AML-193 (cell line): ENCODE measurements around the gene CPA4.

Source experiments
- DNase-seq, 2 experiments: peaks; one replicate each; lab custom pipeline; 2025; lab: John Stamatoyannopoulos, UW

CPA4 gene

DNA sequence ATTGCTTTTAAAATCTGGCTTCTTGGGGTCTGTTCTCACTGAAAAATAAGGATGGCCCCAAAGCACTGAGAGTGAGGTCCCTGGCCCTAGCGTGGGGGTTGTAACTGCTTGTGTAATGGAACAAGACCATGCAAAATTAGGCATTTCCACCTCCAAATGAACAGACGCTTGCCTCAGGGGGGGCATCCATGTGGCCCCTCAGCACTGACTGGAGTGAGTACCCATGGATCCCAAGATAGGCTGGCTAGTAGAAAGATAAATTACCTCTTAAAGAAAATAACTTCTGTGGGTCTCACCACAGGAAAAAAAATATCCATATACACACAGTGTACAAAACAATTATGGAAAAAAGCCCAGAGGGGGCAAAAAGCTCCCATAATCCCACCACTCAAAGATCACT, 72.1 kb downstream of the CPA4 start:
- no peak for DNase-seq

GRCh38 chr7:130365511-130366441, 72.8 kb downstream of the CPA4 start:
- no peak for DNase-seq

- no peak for DNase-seq
Measured at GRCh38 chr7:130366564-130366963, 73.6 kb downstream of the CPA4 start.

- no peak for DNase-seq
Measured at GRCh38 chr7:130367088-130367755, 74.3 kb downstream of the CPA4 start.

DNA sequence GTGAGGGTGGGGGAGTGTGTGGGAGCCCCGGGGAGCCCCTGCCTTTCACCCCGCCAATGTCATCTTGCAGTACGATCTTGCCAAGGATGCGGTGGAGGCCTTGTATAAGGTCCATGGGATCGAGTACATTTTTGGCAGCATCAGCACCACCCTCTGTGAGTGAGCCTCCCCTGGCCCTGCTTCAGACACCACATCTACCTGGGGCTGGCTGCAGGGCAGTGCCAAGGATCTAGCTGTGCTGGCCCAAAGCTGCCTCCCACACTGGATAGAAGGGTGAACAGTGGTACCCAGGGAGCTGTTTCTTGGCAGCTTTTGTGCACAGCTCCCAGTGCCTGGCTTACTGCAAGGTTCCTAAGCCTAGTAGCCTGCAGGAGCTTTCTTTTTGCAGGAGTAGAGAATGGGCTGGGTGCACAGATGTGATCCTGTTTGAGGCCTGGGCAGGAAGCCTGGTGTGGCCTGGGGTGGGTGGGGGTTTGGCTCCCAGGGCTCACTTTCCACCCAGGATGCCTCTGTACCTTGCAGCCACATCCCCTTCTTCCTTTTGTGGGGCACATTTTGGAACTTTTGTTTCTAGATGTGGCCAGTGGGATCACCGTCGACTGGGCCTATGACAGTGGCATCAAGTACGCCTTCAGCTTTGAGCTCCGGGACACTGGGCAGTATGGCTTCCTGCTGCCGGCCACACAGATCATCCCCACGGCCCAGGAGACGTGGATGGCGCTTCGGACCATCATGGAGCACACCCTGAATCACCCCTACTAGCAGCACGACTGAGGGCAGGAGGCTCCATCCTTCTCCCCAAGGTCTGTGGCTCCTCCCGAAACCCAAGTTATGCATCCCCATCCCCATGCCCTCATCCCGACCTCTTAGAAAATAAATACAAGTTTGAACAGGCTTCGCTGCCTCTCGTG, 75.1 kb downstream of the CPA4 start:
- no peak for DNase-seq

DNA sequence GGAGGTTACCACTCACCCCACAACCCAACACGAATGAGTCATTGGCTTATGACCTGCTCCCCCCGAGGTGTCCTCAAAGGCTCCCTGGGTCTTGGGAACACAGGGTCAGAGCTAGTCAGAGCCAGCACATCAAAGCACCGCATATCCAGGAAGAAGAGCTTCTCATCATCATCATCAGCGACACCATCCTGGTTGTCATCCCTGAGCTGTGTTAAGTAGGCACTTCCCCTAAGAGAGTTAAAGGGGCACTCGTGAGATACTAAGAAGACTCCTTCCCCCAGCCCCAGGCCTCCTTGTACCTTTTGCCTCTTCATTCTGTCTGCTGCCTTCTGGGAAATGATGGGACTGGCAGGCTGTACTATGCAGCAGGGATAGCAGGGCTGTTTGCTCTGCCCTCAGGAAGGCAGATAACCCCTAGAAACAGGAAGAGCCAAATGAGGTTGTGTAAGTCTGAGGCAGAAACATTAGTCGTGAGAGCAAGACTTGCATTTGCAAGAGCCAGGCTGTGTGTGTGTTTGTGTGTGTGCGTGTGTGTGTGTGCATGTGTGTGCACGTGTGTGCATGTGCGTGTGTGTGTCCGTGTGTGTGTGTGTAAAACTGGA, 76.2 kb downstream of the CPA4 start:
- DNase-seq = peak; percentile 65

DNA sequence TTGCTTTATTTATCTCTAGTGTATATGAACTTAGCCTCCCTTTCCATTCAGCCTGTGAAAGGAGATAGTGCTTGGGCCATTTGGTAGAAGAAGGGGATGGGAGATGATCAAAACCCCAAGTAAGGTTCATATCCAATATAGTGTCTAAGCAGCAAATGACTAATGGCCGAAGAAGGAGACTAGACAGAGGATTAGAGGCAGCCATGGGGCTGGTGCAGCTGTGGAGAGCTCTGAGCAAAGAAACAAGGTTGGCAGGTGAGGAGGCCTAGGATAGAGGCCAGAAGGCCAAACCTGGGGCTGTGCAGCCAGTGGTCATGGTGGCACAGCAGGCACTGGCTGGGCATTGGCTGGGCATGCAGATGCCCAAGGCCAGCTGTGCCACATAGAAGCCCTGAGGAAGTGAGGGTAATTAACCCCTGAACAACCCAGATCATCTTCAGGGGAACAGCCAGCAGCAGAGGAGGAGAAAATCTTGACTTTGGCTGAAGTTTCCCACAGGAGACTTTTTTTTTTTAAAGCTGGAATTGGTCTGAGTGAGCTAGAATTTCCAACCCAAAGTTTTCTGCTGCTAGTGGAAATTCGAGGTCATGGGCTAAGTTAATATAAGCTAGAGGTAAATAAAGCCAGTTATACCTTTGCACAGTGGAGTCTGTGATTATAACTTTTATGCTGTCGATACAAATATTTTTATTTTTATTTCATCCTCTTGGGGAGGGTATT, 77.0 kb downstream of the CPA4 start:
- no peak for DNase-seq

DNA sequence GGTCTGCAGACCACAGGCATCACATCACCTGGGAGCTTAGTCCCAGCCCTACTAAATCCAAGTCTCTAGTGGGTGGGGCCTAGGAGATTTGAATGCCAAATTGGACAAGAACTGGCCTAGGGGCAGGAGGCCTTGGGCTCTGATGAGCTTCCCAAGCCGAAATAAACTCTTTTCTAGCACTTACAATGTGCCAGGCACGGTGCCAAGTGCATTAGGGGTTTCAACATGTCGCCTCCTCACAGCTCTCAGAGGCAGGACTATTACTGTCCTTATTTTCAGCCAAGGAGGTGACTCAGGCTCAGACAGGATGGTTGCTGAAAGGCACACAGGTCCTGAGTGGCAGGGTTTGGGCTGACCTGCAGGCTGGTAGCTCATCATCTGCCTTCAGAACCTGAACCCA, 78.1 kb downstream of the CPA4 start:
- no peak for DNase-seq

DNA sequence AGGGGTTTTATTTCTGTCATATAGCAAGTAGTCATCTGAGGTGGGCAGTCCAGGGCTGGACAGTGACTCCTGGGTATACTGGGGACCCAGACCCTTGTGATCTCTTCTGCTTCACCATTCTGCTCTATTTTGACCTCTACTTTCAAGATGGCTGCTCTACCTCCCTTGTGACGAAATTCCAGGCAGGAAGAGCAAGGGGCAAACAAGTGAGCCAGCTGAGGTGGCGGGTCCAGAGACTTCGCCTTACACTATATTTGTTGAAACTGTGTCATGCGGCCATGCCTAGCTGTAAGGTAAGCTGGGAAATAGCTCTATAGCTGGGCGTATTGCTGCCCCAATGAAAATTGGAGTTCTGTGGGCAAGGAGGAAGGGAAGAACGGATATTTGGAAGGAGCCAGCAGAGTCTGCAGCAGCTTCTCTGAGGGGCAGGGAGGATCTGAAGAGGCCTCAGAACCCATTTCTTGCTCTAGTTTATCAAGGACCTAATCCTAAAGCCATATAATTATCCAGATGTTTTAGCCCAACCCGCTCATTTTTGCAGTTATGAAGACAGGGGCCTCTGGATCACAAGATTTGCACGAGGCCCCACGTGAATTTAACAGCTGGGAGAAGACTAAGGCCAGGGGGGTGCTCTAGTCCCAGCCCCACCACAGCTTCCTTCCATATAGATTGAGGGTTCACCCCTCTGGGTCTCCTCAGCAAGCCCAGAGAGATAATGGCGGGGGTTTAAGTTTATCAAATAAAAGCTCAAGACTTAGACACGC, 79.6 kb downstream of the CPA4 start:
- DNase-seq = no peak
